Left colon (tissue), 2 donors: ENCODE results near the gene ADK. TPM values are rescaled to one million over a fixed set of nuclear protein-coding genes. Genes with fewer than 3 reads are reported as not detected.
"Not testable (repeated sequence)": the region's sequence is repeated elsewhere in the genome, so short reads cannot be mapped to it uniquely, and the experiment has no call there.

Experiments
- ATAC-seq: fragments of 200-7000 bp; cut with Tn5 transposase; one replicate; pipeline ENCODE4 v1.9.1; 2020; ENCODE audit warnings: mild to moderate bottlenecking, moderate library complexity
- DNase-seq, 2 donors: peaks; one replicate each; pipeline ENCODE4 v3.0.0-alpha.2; 2020
- intact Hi-C, 2 donors: fragments of 100-400 bp; cut with DNase I in 1 of 2; cut with micrococcal nuclease in 1 of 2; formaldehyde crosslinking; loops; one replicate each; pipeline versions ENCODE4 v1.11.2 to v1.14.0; 2022; cut with DNase I, micrococcal nuclease
- total RNA-seq, 2 donors: library from RNA; stranded (reverse); fragmentation: NEBNext Ultra II Directional; extraction: Animal tissue kit (Norgen Biotek cat#: 25700); gene quantifications; one replicate each; pipeline ENCODE4 v1.2.1, GENCODE V29; 2021
- donor health status: DM: no; HTN: no; CAD: no.
- donor health status: DM: yes; HTN: yes; CAD: no.

Gene ADK
- total RNA-seq, 2 donors from 2014 or later: 16.2 to 16.4 TPM

DNA sequence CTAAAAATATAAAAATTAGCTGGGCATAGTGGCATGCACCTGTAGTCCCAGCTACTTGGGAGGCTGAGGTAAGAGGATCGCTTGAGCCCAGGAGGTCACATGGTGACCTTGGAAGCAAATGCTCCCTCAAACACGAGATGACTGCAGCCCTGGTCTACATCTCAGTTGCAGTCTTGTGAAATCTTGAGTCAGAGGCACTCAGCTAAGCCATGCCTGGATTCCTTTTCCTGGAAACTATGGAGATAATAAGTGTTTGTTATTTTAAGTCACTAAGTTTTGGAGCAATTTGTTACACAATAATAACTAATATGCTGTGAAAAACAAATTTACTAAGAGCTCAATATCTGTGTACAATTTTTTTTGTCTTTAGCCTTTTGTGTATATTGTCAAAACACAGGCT, 391.1 kb downstream of the ADK start:
- intact Hi-C loops: no loop called here
- DNase-seq: peak in 1 of 2 donors; percentile 30
- ATAC-seq: no peak

DNA sequence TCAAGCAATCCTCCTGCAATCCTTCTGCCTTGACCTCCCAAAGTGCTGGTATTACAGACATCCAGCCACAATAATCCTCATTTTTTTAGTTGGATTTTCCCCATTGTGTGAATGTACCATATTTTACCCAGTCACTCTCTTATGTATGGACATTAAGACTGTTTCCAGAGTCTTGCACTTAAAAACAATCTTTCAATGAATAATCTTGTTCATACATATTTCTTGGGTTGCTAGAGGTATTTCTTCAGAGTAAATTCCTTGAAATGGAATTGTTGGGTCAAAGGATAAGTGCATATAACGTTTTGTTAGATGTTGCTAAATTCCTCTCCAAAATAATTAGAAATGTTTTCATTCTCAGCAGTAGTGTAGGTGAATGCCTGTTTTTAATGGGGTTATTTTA, 392.3 kb downstream of the ADK start:
- no peak for DNase-seq
- ATAC-seq: no peak
- intact Hi-C loops: no loop called here

DNA sequence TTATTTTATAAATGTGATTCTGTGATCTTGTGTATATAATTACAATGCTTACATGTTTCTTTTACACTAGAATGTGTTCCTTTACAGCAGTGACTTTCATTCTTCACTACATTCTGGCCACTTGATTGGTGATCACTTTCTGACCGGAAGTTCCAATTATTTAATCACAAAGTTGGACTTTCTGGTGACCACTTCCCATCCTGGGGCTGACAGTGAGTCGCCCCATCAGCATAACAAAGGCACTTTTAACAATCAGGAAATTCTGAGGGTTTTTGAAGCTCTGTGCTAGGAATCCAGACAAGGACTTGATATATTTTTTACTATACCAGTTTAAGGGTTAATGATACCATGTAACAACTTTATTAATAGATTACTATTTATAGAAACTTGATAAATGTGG, 393.1 kb downstream of the ADK start:
- DNase-seq (no peak), ATAC-seq (no peak)
- intact Hi-C loops: no loop called here

DNA sequence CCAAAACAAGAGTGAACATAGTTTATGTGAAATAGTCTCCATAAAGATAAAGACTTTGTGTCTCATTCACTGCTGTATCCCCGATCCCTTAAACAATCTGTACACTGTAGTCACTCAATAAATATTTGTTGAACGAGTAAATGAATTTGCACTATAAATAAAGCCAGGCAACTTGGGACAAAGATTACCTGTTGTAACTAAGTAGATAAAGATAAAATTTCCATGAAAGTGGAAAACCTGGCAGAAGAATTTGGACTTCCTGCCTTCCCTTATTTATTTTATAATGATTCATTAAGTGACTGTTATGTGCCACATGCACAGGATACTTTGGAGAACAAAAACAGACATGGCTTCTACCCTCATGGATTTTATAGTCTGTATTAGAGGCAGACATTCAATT, 397.7 kb downstream of the ADK start:
- DNase-seq (no peak), ATAC-seq (no peak)
- intact Hi-C loops: no loop called here

DNA sequence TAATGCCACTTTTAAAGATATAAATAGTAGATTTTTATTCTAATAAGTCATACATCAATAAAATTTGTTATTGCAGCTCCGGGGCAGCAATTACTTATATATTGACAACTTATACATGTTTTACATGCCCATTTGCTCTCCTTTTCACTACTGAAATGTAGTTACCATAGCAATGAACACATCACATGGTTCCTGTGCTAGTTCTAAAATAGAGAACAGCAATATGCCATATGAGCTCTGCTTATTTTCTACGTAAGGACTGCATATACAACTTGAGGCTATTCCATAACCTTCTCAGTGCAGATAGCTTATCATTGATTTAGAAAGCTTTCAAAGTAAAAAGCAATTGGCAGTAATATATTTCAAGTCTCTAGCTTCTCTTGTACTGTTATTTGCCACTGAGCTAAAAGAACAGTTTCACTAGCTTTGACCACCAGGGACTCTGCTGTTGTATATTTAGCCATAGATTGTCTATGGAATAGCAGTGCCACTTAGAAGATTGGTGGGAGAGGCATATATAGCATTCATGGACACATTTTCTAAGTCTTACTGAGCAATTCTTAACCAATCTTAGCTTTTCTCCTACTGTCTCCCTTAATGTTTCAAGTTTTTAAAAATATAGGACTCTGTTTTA, 405.2 kb downstream of the ADK start:
- intact Hi-C loops: no loop called here
- no peak for DNase-seq
- no peak for ATAC-seq

DNA sequence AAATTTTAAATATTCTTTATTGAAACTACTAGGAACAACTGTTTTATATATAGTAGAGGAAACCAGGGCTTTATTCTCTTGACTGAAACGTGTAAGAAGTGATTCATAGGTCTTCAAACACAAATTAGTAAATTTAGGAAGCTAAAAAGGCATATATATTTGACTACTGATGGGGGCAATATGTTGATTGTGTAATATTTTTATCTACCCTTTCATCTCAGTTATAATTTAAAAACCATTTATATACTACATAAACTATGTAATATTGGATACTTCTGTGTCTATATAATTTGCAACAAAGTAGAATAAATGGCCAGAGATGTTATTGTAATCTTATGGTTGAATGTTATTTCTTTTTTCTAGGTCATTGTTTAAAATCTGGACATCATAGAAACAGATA, 406.1 kb downstream of the ADK start:
- intact Hi-C loops: no loop called here
- ATAC-seq: no peak
- no peak for DNase-seq

DNA sequence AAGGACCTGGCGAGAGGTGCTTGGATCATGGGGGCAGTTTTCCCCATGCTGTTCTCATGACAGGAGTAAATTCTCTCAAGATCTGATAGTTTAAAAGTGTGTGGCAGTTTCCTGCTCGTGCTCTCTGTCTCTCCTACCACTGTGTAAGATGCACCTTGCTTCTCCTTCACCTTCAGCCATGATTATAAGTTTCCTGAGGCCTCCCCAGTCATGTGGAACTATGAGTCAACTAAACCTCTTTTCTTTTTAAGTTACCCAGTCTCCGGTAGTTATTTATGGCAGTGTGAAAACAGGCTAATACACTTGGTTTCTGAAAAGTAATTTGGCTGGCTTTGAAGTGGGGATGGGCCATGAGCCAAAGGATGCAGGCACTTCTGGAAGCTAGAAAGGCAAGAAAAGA, 407.4 kb downstream of the ADK start:
- no peak for DNase-seq
- intact Hi-C loops: no loop called here
- no peak for ATAC-seq

DNA sequence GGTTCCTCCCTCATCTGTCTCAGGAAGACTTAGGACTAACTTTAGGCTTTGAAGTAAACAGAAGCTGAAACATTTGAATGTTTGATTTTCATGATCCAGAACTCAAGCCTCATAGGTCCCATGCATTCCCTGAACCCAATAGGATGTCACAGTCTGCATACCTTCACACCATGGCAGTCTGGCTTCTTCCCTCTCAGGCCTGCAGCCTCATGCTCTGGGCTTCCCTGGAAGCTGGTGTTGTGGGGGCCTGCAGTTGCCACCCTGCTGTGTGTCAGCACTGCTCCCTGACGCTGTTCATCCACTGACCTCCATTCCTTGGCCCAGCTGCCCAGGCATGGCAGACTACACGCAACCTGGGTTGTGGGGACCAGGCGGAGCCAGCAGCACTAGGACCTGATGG, 407.9 kb downstream of the ADK start:
- DNase-seq: no peak
- intact Hi-C loops: no loop called here
- no peak for ATAC-seq

DNA sequence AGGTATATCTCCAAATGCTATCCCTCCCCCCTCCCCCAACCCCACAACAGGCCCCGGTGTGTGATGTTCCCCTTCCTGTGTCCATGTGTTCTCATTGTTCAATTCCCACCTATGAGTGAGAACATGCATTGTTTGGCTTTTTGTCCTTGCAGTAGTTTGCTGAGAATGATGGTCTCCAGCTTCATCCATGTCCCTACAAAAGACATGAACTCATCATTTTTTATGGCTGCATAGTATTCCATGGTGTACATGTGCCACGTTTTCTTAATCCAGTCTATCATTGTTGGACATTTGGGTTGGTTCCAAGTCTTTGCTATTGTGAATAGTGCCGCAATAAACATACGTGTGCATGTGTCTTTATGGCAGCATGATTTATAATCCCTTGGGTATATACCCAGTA, 417.9 kb downstream of the ADK start:
- DNase-seq, intact Hi-C loops, ATAC-seq: not testable (repeated sequence)

DNA sequence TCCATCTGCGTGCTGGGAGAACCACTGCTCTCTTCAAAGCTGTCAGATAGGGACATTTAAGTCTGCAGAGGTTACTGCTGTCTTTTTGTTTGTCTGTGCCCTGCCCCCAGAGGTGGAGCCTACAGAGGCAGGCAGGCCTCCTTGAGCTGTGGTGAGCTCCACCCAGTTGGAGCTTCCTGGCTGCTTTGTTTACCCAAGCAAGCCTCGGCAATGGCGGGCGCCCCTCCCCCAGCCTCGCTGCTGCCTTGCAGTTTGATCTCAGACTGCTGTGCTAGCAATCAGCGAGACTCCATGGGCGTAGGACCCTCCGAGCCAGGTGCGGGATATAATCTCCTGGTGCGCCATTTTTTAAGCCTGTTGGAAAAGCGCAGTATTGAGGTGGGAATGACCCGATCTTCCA, 422.5 kb downstream of the ADK start:
- ATAC-seq, intact Hi-C loops, DNase-seq: not testable (repeated sequence)

DNA sequence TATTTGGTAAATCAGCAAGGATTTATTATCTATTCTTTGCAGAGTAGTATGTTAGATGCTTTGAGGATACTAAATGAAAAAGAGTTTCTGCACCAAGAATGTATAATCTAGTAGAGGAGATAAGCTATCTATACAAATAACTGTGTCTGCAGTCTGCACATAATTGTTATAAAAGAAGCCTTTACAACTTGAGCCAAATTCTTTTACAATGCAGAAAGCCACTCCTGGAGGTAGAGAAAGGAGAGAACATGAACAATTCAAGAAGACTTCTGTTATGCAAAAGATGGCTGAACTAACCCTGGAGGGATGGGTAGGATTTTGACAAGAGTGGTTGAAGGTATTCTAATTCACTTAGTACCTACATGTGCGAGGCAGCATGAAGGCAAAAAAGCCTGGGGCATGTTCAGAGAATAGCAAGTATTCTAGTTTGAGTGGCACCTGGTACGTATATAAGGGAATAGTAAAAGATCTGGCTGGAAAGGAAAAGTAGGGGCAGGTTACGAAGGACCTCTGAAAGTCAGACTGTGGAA, 424.2 kb downstream of the ADK start:
- ATAC-seq: no peak
- DNase-seq: no peak
- intact Hi-C loops: no loop called here

DNA sequence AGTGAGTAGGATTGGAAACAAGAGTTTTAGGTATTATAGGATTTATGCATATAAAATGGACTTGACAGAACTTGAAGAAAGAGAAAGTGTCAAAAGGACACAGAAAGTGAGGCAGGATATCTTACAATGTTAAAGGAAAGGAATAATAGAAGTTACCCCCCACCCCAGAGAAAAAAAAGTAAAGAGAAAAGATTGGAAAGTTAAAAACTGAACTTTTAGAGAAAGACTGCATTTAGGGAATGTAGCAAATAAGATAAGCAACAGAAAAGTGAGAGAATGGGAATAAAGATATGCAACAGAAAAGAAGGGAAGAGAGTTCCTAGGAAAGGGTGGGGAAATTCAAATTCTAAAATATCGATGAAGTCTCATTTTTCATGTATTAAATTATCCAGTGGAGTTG, 424.9 kb downstream of the ADK start:
- no peak for DNase-seq
- ATAC-seq: no peak
- intact Hi-C loops: no loop called here

DNA sequence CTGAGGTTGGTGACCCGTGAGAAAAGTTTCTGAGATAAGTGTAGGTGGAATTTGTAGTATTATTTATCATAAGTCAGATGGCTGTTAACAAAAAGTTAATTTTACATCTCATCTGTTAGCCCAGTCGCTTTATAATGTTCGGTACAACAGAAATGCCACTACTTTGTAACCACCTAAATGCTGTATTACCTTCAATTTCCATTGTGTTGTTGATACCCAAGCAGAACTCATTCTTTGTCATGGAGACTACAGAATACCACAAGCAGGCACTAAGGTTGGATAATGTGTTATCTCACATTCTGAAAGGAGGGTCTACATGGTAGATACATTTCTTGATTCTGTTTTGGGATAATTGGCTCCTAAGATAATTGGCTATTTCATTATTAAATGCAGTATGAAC, 425.6 kb downstream of the ADK start:
- ATAC-seq: no peak
- intact Hi-C loops: no loop called here

DNA sequence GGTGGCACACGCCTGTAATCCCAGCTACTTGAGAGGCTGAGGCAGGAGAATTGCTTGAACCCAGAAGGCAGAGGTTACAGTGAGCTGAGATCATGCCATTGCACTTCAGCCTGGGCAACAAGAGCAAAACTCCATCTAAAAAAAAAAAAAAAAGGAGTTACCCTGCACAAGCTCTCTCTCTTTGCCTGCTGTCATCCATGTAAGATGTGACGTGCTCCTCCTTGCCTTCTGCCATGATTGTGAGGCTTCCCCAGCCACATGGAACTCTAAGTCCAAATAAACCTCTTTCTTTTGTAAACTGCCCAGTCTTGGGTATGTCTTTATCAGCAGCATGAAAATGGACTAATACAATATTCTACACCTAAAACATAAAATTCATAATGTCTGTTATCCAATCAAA, 429.4 kb downstream of the ADK start:
- DNase-seq, ATAC-seq, intact Hi-C loops: not testable (repeated sequence)

More for the DNA sequence above, 425.6 kb downstream of the ADK start:
- DNase-seq: no peak

DNA sequence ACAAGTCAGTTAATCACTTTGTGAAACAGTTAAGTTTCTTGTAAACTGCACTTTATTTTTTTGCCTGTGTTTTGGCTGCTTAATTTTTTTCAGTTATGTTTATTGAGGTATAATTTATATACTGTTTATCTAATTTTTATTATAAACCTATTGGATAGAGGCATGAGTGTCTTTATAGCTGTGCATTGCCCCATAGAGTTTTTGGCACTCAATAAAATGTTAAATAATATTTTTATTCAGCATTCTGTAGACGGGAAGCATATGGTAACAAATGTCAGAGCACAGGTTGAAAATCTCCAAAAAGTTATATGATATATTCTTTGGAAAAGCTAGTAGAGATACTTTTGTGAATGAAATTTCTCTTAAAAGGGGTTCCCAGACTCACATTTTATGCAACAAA, 431.5 kb downstream of the ADK start:
- no peak for DNase-seq
- intact Hi-C loops: no loop called here
- ATAC-seq: no peak

DNA sequence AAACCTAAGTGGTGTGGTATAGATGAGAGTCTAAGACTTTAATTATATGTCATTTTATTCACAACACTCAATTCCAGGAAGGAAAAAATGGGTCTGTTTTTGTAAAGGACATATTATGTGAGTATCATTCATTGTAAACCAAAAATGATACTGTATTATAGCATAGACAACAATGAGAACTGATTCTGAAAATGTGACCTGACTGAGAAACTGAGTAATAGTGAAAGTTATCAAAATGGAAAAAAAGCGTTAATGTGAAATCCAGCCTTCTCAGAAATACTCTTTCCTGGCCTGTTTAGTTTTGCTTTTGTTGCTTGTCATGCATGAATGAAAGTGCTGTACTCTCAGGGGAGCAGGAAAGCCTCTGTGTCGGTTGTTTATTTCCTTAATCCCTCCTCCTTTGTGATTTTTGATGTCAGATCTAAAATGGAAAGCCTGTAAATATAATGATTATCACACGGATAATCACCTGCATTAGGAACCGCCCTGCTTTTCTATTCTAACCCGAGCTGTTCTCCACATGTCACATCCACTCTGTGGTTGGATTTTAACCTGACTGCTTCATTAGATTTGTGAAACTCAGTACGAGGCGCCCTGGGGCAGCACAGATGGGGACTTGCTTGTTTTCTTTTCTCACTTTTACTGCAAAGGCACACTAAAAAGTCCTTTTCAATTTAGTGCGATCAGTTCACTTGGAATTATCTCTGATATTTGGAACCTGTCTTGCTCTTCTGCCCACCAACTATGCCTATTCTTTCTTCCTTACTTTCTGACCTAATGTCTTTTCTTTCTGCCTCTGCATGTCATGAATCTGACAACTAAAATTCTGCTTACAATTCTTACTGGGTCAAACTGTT, 434.4 kb downstream of the ADK start:
- DNase-seq (peak in 1 of 2 donors; percentile 19), ATAC-seq (no peak)
- intact Hi-C loops: no loop called here

DNA sequence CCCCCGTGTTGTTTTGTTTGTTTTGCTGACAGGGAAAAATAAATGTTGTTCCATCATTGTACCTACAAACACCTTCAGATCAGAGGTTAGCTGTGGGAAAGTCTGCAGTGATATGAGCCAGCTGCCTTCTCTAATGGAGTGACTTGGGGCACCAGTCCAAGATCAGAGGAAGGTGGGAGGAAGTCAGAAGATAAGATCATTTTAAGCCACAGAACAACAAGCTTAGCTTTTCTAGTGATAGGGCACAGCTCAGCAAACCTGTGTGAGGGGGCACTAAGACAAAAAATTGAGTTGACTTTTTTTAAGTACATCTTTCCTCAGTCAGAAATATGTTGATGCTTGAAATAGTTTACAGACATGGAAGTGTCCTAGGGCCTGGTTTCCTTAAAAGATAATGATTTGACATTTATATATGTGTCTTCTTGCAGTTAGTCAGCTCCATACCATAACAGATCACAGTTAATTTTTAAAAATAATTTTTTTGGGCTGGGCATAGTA, 435.1 kb downstream of the ADK start:
- no peak for DNase-seq
- intact Hi-C loops: no loop called here
- no peak for ATAC-seq

DNA sequence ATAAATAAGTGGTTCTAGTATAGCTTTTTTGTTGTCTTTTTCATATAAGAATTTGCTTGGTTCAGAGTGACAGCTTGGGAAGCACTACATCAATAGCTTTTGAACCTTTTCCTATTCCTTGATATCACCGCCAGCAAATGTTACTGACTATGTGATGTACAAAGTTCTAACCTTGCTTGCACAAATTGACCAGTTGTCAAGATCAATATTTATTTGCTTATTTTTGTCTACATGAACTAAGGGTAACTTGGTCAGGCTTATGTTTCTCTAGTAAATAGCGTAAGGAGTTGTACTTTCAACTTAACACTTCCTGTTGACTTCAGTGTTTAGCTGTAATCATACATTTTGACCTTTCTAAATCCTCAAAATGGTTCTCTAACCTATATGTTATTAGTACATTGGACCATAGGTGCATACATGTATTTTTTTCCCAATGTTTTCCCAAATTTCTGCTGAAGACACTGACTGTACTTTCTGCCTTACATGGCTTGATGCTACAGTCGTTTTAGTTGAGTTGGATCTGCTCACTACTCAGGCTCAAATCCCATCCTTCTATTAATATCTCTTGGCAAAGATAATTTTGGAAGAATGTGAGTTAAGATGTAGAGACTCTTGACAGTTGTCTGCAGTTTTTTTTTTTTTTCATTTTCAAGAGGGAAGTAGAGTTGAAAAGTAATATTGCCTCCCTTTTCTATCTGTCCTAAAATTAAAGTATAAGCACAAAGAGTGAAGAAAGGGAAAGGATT, 436.3 kb downstream of the ADK start:
- ATAC-seq (no peak), DNase-seq (no peak)
- intact Hi-C loops: no loop called here

DNA sequence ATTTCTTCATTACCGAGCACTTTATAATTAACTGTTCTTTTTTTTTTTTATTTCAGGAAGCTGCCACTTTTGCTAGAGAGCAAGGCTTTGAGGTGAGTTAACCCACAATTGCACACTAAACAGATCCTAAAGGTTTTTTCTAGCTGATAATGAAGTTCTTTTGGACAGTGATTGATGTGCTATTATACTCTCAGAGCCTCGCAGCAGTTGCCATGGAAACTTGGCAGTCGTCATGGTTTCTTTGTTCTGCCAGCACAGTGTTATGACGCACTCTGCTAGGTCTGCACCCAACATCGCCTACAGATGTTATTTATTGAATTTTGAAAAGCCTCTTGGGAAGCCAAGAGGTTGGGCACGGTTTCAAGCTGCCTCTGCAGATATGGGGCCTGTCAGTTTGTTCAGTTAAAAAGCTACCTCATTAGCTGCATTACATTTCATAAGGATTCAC, 438.2 kb downstream of the ADK start:
- ATAC-seq: peak; percentile 52
- intact Hi-C loops: no loop called here
- peak; percentile 65 to 84 for DNase-seq
